HEK293 (cell line): Measurements from ENCODE around the gene FCHSD1.

Experiments
- CTCF ChIA-PET: fragments of 350-600 bp; formaldehyde crosslinking; extraction: SDS; loops from one replicate; lab custom pipeline; 2021; ENCODE audit warnings: antibody characterized with exemption; lab: Yijun Ruan, JAX
- POLR2A ChIA-PET: fragments of 300-600 bp; formaldehyde crosslinking; extraction: SDS; loops from one replicate; lab custom pipeline; 2020; ENCODE audit warnings: antibody characterized with exemption, inconsistent platforms; lab: Yijun Ruan, JAX
- H3K27ac ChIP-seq: fragments of 200-500 bp; sonication (Bioruptor generic); 2 replicates; pipeline ENCODE4 v1.5.1; 2014; ENCODE audit warnings: low read depth, low read length, control low read depth, inconsistent platforms; ENCODE audit errors: extremely low read depth
- H3K36me3 ChIP-seq, 2 experiments: fragments of 200-500 bp in 1 of 2; sonication (Bioruptor generic) in 1 of 2; 1 replicate in 1 of 2; 2 replicates in 1 of 2; pipeline ENCODE4 v1.5.1; 2014 to 2017; ENCODE audit warnings: inconsistent platforms in 2 of 2, low read length in 2 of 2; ENCODE audit not compliant: control insufficient read depth in 2 of 2, insufficient read depth in 1 of 2
- H3K4me1 ChIP-seq: fragments of 200-500 bp; sonication (Bioruptor generic); 2 replicates; pipeline ENCODE4 v1.5.1; 2014; ENCODE audit warnings: mild to moderate bottlenecking, low read length, inconsistent platforms; ENCODE audit not compliant: control insufficient read depth, insufficient read depth
- H3K4me3 ChIP-seq: 2 replicates; pipeline ENCODE4 v1.5.1; 2011; ENCODE audit warnings: low read depth, mild to moderate bottlenecking, control low read depth, low read length, moderate library complexity
- H3K9me3 ChIP-seq: fragments of 200-500 bp; sonication (Bioruptor generic); 2 replicates; pipeline ENCODE4 v1.5.1; 2014; ENCODE audit warnings: low read depth, low read length, inconsistent platforms; ENCODE audit not compliant: control insufficient read depth, insufficient read depth
- FEZF1 ChIP-seq: fragments of 450-650 bp; formaldehyde crosslinking; IDR thresholded peaks from 2 replicates; pipeline ENCODE4 v1.5.1; 2016; ENCODE audit warnings: missing biosample characterization, missing genetic modification characterization
- GLIS2 ChIP-seq: fragments of 450-650 bp; formaldehyde crosslinking; IDR thresholded peaks from 2 replicates; pipeline ENCODE4 v1.5.1; 2016; ENCODE audit warnings: missing biosample characterization, missing genetic modification characterization
- IKZF3 ChIP-seq: fragments of 450-650 bp; IDR thresholded peaks from 2 replicates; pipeline ENCODE4 v1.5.0; 2018; ENCODE audit warnings: missing biosample characterization, mild to moderate bottlenecking, missing genetic modification characterization, moderate library complexity
- KLF9 ChIP-seq: fragments of 450-650 bp; formaldehyde crosslinking; IDR thresholded peaks from 2 replicates; pipeline ENCODE4 v1.5.1; 2016; ENCODE audit warnings: missing biosample characterization, missing genetic modification characterization, low read depth
- MZF1 ChIP-seq: fragments of 450-650 bp; formaldehyde crosslinking; IDR thresholded peaks from 2 replicates; pipeline ENCODE4 v1.5.1; 2017; ENCODE audit warnings: missing biosample characterization, missing genetic modification characterization, borderline replicate concordance
- REPIN1 ChIP-seq: fragments of 450-650 bp; formaldehyde crosslinking; IDR thresholded peaks from 2 replicates; pipeline ENCODE4 v1.5.1; 2017; ENCODE audit warnings: missing biosample characterization, missing genetic modification characterization, low read depth
- TRIM28 ChIP-seq: IDR thresholded peaks from 2 replicates; pipeline ENCODE4 v1.6.1; 2011; ENCODE audit warnings: low read length, control low read depth, borderline replicate concordance
- YY1 ChIP-seq: fragments of 450-650 bp; formaldehyde crosslinking; IDR thresholded peaks from 2 replicates; pipeline ENCODE4 v1.5.1; 2018; ENCODE audit warnings: missing biosample characterization, missing genetic modification characterization
- ZBTB26 ChIP-seq: fragments of 450-650 bp; formaldehyde crosslinking; optimal IDR thresholded peaks from 2 replicates; pipeline ENCODE3; 2016; ENCODE audit warnings: missing biosample characterization, mild to moderate bottlenecking, missing genetic modification characterization
- ZFHX2 ChIP-seq: fragments of 450-650 bp; formaldehyde crosslinking; conservative IDR thresholded peaks from 2 replicates; pipeline ENCODE4 v1.5.1; 2016; ENCODE audit warnings: missing biosample characterization, missing genetic modification characterization
- ZNF138 ChIP-seq: fragments of 450-650 bp; formaldehyde crosslinking; IDR thresholded peaks from 2 replicates; pipeline ENCODE4 v1.5.1; 2016; ENCODE audit warnings: missing biosample characterization, missing genetic modification characterization, borderline replicate concordance
- ZNF221 ChIP-seq: fragments of 450-650 bp; formaldehyde crosslinking; IDR thresholded peaks from 2 replicates; pipeline ENCODE4 v1.5.1; 2017; ENCODE audit warnings: missing biosample characterization, missing genetic modification characterization, borderline replicate concordance
- ZNF239 ChIP-seq: fragments of 450-650 bp; formaldehyde crosslinking; IDR thresholded peaks from 2 replicates; pipeline ENCODE4 v1.5.1; 2016; ENCODE audit warnings: missing biosample characterization, missing genetic modification characterization
- ZNF335 ChIP-seq: fragments of 450-650 bp; formaldehyde crosslinking; conservative IDR thresholded peaks from 2 replicates; pipeline ENCODE4 v1.5.1; 2016; ENCODE audit warnings: missing biosample characterization, missing genetic modification characterization
- ZNF341 ChIP-seq: fragments of 450-650 bp; formaldehyde crosslinking; IDR thresholded peaks from 2 replicates; pipeline ENCODE4; 2016; ENCODE audit warnings: low read depth, missing biosample characterization, missing genetic modification characterization
- ZNF350 ChIP-seq: fragments of 450-650 bp; formaldehyde crosslinking; IDR thresholded peaks from 2 replicates; pipeline ENCODE4 v1.5.0; 2017; ENCODE audit warnings: missing biosample characterization, mild to moderate bottlenecking, missing genetic modification characterization
- ZNF37A ChIP-seq: fragments of 450-650 bp; IDR thresholded peaks from 2 replicates; pipeline ENCODE4 v1.5.1; 2018; ENCODE audit warnings: missing biosample characterization, missing genetic modification characterization
- ZNF510 ChIP-seq: fragments of 450-650 bp; formaldehyde crosslinking; IDR thresholded peaks from 2 replicates; pipeline ENCODE4 v1.5.1; 2018; ENCODE audit warnings: mild to moderate bottlenecking, missing genetic modification characterization, missing biosample characterization; ENCODE audit not compliant: insufficient replicate concordance
- ZNF521 ChIP-seq: fragments of 450-650 bp; formaldehyde crosslinking; IDR thresholded peaks from 2 replicates; pipeline ENCODE4 v1.5.1; 2017; ENCODE audit warnings: missing biosample characterization, mild to moderate bottlenecking, missing genetic modification characterization
- ZNF558 ChIP-seq: fragments of 450-650 bp; formaldehyde crosslinking; IDR thresholded peaks from 2 replicates; pipeline ENCODE4 v1.5.1; 2016; ENCODE audit warnings: missing biosample characterization, missing genetic modification characterization
- ZNF560 ChIP-seq: fragments of 450-650 bp; formaldehyde crosslinking; IDR thresholded peaks from 2 replicates; pipeline ENCODE4 v1.5.1; 2017; ENCODE audit warnings: missing biosample characterization, missing genetic modification characterization, borderline replicate concordance
- ZNF596 ChIP-seq: fragments of 450-650 bp; IDR thresholded peaks from 2 replicates; pipeline ENCODE4 v1.5.0; 2018; ENCODE audit warnings: missing biosample characterization, mild to moderate bottlenecking, missing genetic modification characterization, moderate library complexity
- ZNF629 ChIP-seq: fragments of 450-650 bp; formaldehyde crosslinking; IDR thresholded peaks from 2 replicates; pipeline ENCODE4 v1.5.1; 2017; ENCODE audit warnings: missing biosample characterization, missing genetic modification characterization
- ZNF660 ChIP-seq: fragments of 450-650 bp; IDR thresholded peaks from 2 replicates; pipeline ENCODE4 v1.5.1; 2018; ENCODE audit warnings: missing biosample characterization, mild to moderate bottlenecking, missing genetic modification characterization
- ZNF677 ChIP-seq: fragments of 450-650 bp; IDR thresholded peaks from 2 replicates; pipeline ENCODE4 v1.5.0; 2018; ENCODE audit warnings: missing biosample characterization, mild to moderate bottlenecking, missing genetic modification characterization, moderate library complexity
- ZNF76 ChIP-seq: fragments of 450-650 bp; formaldehyde crosslinking; IDR thresholded peaks from 2 replicates; pipeline ENCODE4; 2016; ENCODE audit warnings: low read depth, missing biosample characterization, missing genetic modification characterization, borderline replicate concordance
- ZNF776 ChIP-seq: fragments of 450-650 bp; formaldehyde crosslinking; IDR thresholded peaks from 2 replicates; pipeline ENCODE4 v1.5.0; 2017; ENCODE audit warnings: missing biosample characterization, missing genetic modification characterization, borderline replicate concordance
- ZNF830 ChIP-seq: fragments of 450-650 bp; IDR thresholded peaks from 2 replicates; pipeline ENCODE4 v1.5.0; 2018; ENCODE audit warnings: missing biosample characterization, missing genetic modification characterization, low read depth, mild to moderate bottlenecking, moderate library complexity
- ZSCAN23 ChIP-seq: fragments of 450-650 bp; formaldehyde crosslinking; IDR thresholded peaks from 2 replicates; pipeline ENCODE4 v1.5.1; 2016; ENCODE audit warnings: missing biosample characterization, missing genetic modification characterization
- ZSCAN30 ChIP-seq: fragments of 450-650 bp; IDR thresholded peaks from 2 replicates; pipeline ENCODE4 v1.5.1; 2018; ENCODE audit warnings: missing biosample characterization, mild to moderate bottlenecking, missing genetic modification characterization, moderate library complexity
- ZXDB ChIP-seq: fragments of 450-650 bp; formaldehyde crosslinking; IDR thresholded peaks from 2 replicates; pipeline ENCODE4 v1.5.1; 2016; ENCODE audit warnings: missing biosample characterization, missing genetic modification characterization
- TF ChIP-seq, protein P1 (sequence below): fragments of 450-650 bp; formaldehyde crosslinking; IDR thresholded peaks from 2 replicates; pipeline ENCODE4 v1.5.1; 2016; ENCODE audit warnings: missing biosample characterization, missing genetic modification characterization
- TF ChIP-seq, protein P2 (sequence below): fragments of 450-650 bp; formaldehyde crosslinking; IDR thresholded peaks from 2 replicates; pipeline ENCODE4 v1.5.1; 2016; ENCODE audit warnings: missing biosample characterization, missing genetic modification characterization, low read depth

Gene FCHSD1

DNA sequence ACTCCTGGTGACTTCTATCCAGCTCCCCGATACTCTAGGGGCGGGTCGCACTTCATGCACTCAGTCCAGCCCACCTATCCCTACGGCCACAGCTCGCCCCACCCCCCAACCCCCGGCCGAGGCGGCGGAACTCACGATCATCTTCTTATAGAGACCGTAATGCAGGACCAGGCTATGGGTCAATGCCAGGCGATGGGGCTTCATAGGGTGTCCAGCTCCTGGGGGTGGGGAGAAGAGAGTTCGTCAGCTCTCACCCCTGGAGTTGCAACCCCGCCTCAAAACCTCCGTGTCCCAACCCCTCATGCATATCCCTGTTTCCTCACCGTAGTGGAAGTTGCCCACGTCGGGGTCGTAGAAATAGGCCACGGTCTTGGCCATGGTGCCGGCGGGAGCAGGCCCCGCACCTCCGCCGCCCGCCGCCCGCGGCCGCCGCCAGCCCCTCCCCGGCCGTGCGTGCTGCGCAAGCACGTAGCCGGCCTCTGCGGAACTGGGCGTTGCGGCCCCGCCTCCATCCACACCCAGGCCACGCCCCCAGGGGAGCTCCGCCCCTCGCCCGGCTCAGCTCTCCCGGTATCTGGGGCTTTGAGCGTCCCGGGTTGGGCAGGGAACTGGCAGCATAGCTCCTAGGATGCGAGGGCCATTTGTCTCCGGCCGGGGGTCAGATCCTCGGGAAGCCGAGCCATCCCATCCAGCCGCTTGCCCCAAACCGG, 14.7 kb downstream of the FCHSD1 start, which contains the start of the genes HDAC3 and RELL2:
TSS of gene HDAC3 (minus strand) at position 437 of the 710 bp plus-strand sequence. CDS start at position 378, 59 bp downstream.
TSS of gene RELL2 (plus strand) at position 585 of the 710 bp plus-strand sequence. CDS start 1,229 bp downstream, outside the sequence.
- ChIA-PET POLR2A (interaction anchor here (0.6 to 2.7 kb wide), 27 partner anchors 9 to 913 kb away, joined by 3 to 42 read pairs (median 4); partner anchors contain the start of genes DELE1, DIAPH1, FCHSD1 and RNF14), CTCF (interaction anchor here (0.7 to 12.5 kb wide), 10 partner anchors 13 to 561 kb away, joined by 3 to 125 read pairs (median 4); partner anchors contain the start of gene DIAPH1)
- H3K4me1 ChIP-seq: peaks cover 6% of the 10 kb centered on the region
- peak within 1 kb of the TSS; percentile 97 for H3K4me3 ChIP-seq
- peak within 1 kb of the TSS; percentile 63; the same call in 1 of the 2 replicates for H3K27ac ChIP-seq
- peaks cover 20 to 39% of the 10 kb centered on the region in 2 experiments for H3K36me3 ChIP-seq
- H3K9me3 ChIP-seq: no peaks in the 10 kb centered on the region
- TF ChIP-seq, protein P1, sequence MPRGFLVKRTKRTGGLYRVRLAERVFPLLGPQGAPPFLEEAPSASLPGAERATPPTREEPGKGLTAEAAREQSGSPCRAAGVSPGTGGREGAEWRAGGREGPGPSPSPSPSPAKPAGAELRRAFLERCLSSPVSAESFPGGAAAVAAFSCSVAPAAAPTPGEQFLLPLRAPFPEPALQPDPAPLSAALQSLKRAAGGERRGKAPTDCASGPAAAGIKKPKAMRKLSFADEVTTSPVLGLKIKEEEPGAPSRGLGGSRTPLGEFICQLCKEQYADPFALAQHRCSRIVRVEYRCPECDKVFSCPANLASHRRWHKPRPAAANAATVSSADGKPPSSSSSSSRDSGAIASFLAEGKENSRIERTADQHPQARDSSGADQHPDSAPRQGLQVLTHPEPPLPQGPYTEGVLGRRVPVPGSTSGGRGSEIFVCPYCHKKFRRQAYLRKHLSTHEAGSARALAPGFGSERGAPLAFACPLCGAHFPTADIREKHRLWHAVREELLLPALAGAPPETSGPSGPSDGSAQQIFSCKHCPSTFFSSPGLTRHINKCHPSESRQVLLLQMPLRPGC (tag by site-specific recombination): 0 out of 2 replicates have a peak, but pooled peaks have one; percentile 15
- TF ChIP-seq ZNF830: no peak
- TF ChIP-seq ZNF221 (tag by site-specific recombination): no peak
- 0 out of 2 replicates have a peak, but pooled peaks have one; percentile 30 for TF ChIP-seq ZNF335 (tag by site-specific recombination)
- TF ChIP-seq ZNF350 (tag by site-specific recombination): no peak
- peak; percentile 67; the same call in 1 of the 2 replicates for TF ChIP-seq ZSCAN30
- TF ChIP-seq ZNF521 (tag by site-specific recombination): no peak
- no peak for TF ChIP-seq ZNF558
- TF ChIP-seq ZNF37A (tag by site-specific recombination): peak; percentile 47; the same call in 1 of the 2 replicates
- peak; percentile 74 for TF ChIP-seq GLIS2 (tag by site-specific recombination)
- no peak for TF ChIP-seq ZBTB26 (tag by site-specific recombination)
- peak; percentile 32; the same call in 1 of the 2 replicates for TF ChIP-seq ZNF596 (tag by site-specific recombination)
- TF ChIP-seq ZNF776 (tag by site-specific recombination): no peak
- 0 out of 2 replicates have a peak, but pooled peaks have one; percentile 30 for TF ChIP-seq ZNF677
- TF ChIP-seq IKZF3 (tag by site-specific recombination): peak; percentile 67
- TF ChIP-seq ZNF510 (tag by site-specific recombination): no peak
- peak; percentile 40; the same call in 1 of the 2 replicates for TF ChIP-seq MZF1 (tag by site-specific recombination)
- peak; percentile 94 for TF ChIP-seq KLF9 (tag by site-specific recombination)
- TF ChIP-seq YY1: peak; percentile 31; the same call in 1 of the 2 replicates
- TF ChIP-seq ZNF560 (tag by site-specific recombination): no peak
- no peak for TF ChIP-seq ZSCAN23 (tag by site-specific recombination)
- TF ChIP-seq FEZF1: peak; percentile 35; the same call in 1 of the 2 replicates
- TF ChIP-seq ZNF76: peak; percentile 72; the same call in 1 of the 2 replicates
- TF ChIP-seq ZNF660 (tag by site-specific recombination): peak; percentile 68; the same call in 1 of the 2 replicates
- TF ChIP-seq ZNF239: peak; percentile 36; the same call in 1 of the 2 replicates
- no peak; the same call in 1 of the 2 replicates for TF ChIP-seq TRIM28
- 0 out of 2 replicates have a peak, but pooled peaks have one; percentile 50 for TF ChIP-seq REPIN1 (tag by site-specific recombination)
- TF ChIP-seq ZNF629 (tag by site-specific recombination): no peak
- no peak for TF ChIP-seq ZNF138 (tag by site-specific recombination)
- TF ChIP-seq, protein P2, sequence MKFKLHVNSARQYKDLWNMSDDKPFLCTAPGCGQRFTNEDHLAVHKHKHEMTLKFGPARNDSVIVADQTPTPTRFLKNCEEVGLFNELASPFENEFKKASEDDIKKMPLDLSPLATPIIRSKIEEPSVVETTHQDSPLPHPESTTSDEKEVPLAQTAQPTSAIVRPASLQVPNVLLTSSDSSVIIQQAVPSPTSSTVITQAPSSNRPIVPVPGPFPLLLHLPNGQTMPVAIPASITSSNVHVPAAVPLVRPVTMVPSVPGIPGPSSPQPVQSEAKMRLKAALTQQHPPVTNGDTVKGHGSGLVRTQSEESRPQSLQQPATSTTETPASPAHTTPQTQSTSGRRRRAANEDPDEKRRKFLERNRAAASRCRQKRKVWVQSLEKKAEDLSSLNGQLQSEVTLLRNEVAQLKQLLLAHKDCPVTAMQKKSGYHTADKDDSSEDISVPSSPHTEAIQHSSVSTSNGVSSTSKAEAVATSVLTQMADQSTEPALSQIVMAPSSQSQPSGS (tag by site-specific recombination): no peak
- TF ChIP-seq ZXDB (tag by site-specific recombination): peak; percentile 55
- 0 out of 2 replicates have a peak, but pooled peaks have one; percentile 6 for TF ChIP-seq ZFHX2 (tag by site-specific recombination)
- TF ChIP-seq ZNF341: no peak
